Measurements from ENCODE around the gene AKAP13.

GRCh38 chr15:85792912-85793590 lies 412.6 kb downstream of the AKAP13 start:
- TF ChIP-seq CTCF (IDR thresholded peaks at IDR 0.05) (no peak), EZH2 (IDR thresholded peaks at IDR 0.05) (no peak)

All from neural progenitor cell (in vitro differentiated cells).